Testis (tissue), 2 donors: ENCODE measurements around the gene RIC8B.

Source experiments
- POLR2A ChIP-seq: fragments of 450-650 bp; IDR thresholded peaks from one replicate; pipeline ENCODE4 v1.6.1; 2017; ENCODE audit warnings: antibody characterized with exemption, mild to moderate bottlenecking, moderate library complexity
- TF ChIP-seq, protein P1 (sequence below), 3 experiments: fragments of 450-650 bp in 2 of 3; fragments of 200-600 bp in 1 of 3; sonication (generic) in 1 of 3; IDR thresholded peaks; one replicate each; pipeline ENCODE4 v1.5.1; 2016 to 2019; ENCODE audit warnings: antibody characterized with exemption in 3 of 3, mild to moderate bottlenecking in 2 of 3, moderate library complexity in 1 of 3

DNA sequence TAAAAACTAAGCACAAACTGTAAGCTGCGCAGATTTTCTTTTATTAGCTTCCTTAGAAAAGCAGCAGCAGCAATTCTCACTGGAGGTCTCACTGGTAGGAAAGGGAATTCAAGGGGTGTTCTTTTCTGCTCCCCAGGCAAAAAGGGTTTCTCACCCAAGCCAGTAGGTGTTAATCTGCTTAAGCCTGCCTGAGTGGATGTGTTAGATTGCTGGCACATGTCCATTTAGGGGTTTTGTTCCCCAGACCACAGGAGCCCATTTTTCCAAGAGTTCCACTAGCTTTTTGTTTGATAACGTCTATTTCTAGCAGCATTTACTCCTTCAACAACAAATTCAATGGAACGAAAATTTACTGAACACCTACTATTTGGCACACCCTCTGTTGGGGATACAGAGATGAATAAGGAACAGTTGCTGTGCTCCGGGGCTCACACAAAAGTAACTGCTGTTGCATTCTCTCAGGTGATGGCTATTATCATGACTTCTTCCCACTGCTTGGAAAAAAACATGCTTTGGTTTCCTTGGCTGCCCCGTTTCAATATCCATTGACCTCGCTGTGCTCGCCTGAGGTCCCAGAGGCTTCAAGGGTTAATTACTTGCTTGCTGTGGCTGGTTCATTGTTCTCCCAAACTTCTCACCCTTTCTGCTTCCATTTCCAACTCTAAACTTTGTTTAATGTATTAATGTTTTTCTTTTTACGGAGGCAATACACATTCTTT, 31.1 kb upstream of the RIC8B start:
- TF ChIP-seq POLR2A: no peak
- TF ChIP-seq, protein P1, sequence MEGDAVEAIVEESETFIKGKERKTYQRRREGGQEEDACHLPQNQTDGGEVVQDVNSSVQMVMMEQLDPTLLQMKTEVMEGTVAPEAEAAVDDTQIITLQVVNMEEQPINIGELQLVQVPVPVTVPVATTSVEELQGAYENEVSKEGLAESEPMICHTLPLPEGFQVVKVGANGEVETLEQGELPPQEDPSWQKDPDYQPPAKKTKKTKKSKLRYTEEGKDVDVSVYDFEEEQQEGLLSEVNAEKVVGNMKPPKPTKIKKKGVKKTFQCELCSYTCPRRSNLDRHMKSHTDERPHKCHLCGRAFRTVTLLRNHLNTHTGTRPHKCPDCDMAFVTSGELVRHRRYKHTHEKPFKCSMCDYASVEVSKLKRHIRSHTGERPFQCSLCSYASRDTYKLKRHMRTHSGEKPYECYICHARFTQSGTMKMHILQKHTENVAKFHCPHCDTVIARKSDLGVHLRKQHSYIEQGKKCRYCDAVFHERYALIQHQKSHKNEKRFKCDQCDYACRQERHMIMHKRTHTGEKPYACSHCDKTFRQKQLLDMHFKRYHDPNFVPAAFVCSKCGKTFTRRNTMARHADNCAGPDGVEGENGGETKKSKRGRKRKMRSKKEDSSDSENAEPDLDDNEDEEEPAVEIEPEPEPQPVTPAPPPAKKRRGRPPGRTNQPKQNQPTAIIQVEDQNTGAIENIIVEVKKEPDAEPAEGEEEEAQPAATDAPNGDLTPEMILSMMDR (IDR thresholded peaks at IDR 0.05): no peak
